ENCODE data around the gene THAP4. TPM values are rescaled to one million over a fixed set of nuclear protein-coding genes. Genes with fewer than 3 reads are reported as not detected.

Gene THAP4
- total and polyA plus RNA-seq, 2 of the 13 experiments (the other 11 are each of a cell fraction or from before 2014, with no cell fraction given) = 59.7 to 75.7 TPM

DNA sequence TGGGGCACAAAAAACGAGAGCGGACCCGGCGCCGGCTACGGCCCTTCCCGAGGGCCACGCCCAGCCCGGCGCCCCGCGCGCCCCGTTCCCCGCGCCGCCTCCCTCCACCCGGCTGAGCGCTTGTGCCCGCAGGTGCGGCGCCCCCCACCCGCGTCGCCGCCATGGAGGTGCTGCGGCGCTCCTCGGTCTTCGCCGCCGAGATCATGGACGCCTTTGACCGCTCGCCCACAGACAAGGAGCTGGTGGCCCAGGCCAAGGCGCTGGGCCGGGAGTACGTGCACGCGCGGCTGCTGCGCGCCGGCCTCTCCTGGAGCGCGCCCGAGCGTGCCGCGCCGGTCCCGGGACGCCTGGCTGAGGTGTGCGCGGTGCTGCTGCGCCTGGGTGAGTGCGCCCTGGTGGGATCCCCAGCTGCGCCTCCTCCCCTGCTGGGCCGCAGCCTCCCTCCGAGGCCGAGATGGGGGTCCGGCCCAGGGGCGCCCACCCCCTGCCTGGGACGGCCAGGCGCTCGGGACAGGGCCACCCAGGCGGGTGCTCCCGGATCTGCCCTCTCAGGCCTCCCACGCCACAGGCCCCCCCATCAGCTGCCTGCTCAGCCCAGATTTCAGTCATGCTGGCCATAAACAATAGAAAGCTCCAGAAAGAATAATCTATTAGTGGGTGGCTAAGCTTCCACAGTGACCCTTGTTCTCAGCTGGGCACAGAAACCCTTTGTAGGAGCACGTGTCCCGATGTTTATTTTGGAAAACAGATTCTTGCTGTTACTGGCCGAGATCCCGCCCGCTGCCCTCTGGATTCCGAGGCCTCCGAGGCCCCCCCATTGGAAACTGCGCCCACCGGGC, 77.4 kb downstream of the THAP4 start (continued):
- TF ChIP-seq, protein P1, sequence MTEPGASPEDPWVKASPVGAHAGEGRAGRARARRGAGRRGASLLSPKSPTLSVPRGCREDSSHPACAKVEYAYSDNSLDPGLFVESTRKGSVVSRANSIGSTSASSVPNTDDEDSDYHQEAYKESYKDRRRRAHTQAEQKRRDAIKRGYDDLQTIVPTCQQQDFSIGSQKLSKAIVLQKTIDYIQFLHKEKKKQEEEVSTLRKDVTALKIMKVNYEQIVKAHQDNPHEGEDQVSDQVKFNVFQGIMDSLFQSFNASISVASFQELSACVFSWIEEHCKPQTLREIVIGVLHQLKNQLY (CRISPR knock-in tag; IDR thresholded peaks at IDR 0.05) = no peak
- no peak for TF ChIP-seq HOXA9 (CRISPR knock-in tag; IDR thresholded peaks at IDR 0.05; ENCODE audit: borderline replicate concordance)
- no peak for TF ChIP-seq NBN (conservative IDR thresholded peaks at IDR 0.05)
- 0 out of 2 replicates have a peak, but pooled peaks have one; percentile 56 for TF ChIP-seq ZNF124 (CRISPR knock-in tag; IDR thresholded peaks at IDR 0.05)
- TF ChIP-seq, protein P2, sequence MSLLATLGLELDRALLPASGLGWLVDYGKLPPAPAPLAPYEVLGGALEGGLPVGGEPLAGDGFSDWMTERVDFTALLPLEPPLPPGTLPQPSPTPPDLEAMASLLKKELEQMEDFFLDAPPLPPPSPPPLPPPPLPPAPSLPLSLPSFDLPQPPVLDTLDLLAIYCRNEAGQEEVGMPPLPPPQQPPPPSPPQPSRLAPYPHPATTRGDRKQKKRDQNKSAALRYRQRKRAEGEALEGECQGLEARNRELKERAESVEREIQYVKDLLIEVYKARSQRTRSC (CRISPR knock-in tag; IDR thresholded peaks at IDR 0.05; ENCODE audit: low read depth) = no peak
- no peak; the same call in 1 of the 2 replicates for TF ChIP-seq ZNF629 (CRISPR knock-in tag; conservative IDR thresholded peaks at IDR 0.05)
- no peak for TF ChIP-seq NR3C1 (CRISPR knock-in tag; IDR thresholded peaks at IDR 0.05)
- no peak for TF ChIP-seq ZNF570 (CRISPR knock-in tag; IDR thresholded peaks at IDR 0.05; ENCODE audit: borderline replicate concordance)
- no peak for TF ChIP-seq ZNF12 (CRISPR knock-in tag; IDR thresholded peaks at IDR 0.05)
- no peak; the same call in 1 of the 2 replicates for TF ChIP-seq EED (CRISPR knock-in tag; IDR thresholded peaks at IDR 0.05)
- TF ChIP-seq, protein P3, sequence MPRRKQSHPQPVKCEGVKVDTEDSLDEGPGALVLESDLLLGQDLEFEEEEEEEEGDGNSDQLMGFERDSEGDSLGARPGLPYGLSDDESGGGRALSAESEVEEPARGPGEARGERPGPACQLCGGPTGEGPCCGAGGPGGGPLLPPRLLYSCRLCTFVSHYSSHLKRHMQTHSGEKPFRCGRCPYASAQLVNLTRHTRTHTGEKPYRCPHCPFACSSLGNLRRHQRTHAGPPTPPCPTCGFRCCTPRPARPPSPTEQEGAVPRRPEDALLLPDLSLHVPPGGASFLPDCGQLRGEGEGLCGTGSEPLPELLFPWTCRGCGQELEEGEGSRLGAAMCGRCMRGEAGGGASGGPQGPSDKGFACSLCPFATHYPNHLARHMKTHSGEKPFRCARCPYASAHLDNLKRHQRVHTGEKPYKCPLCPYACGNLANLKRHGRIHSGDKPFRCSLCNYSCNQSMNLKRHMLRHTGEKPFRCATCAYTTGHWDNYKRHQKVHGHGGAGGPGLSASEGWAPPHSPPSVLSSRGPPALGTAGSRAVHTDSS (CRISPR knock-in tag; conservative IDR thresholded peaks at IDR 0.05) = peak; percentile 72; the same call in 1 of the 2 replicates
- TF ChIP-seq ZNF598 (CRISPR knock-in tag; IDR thresholded peaks at IDR 0.05; ENCODE audit: borderline replicate concordance) = no peak
- TF ChIP-seq NPAS2 (CRISPR knock-in tag; IDR thresholded peaks at IDR 0.05; ENCODE audit: borderline replicate concordance) = no peak
- no peak for TF ChIP-seq SKI (IDR thresholded peaks at IDR 0.05; ENCODE audit: partially characterized antibody)
- TF ChIP-seq ZFP36 (IDR thresholded peaks at IDR 0.05; ENCODE audit: borderline replicate concordance, low read depth, low read length, partially characterized antibody) = no peak
- no peak; the same call in 1 of the 2 replicates for TF ChIP-seq ZMYM4 (CRISPR knock-in tag; IDR thresholded peaks at IDR 0.05)
- no peak for TF ChIP-seq HDAC6 (IDR thresholded peaks at IDR 0.05; ENCODE audit: low read depth, low read length)
- no peak for TF ChIP-seq GATAD1 (CRISPR knock-in tag; IDR thresholded peaks at IDR 0.05)
- TF ChIP-seq SSRP1 (CRISPR knock-in tag; IDR thresholded peaks at IDR 0.05) = no peak
- peak; percentile 97; the same call in 1 of the 2 replicates for TF ChIP-seq MATR3 (CRISPR knock-in tag; IDR thresholded peaks at IDR 0.05)
- no peak for TF ChIP-seq KAT2B (IDR thresholded peaks at IDR 0.05; ENCODE audit: borderline replicate concordance, low read depth, low read length)
- TF ChIP-seq ZC3H13 (CRISPR knock-in tag; IDR thresholded peaks at IDR 0.05) = peak; percentile 81
- TF ChIP-seq TCF7 (IDR thresholded peaks at IDR 0.05; ENCODE audit: low read depth) = no peak
- TF ChIP-seq ARHGAP35 (CRISPR knock-in tag; IDR thresholded peaks at IDR 0.05; ENCODE audit: borderline replicate concordance) = peak; percentile 60; the same call in 1 of the 2 replicates
- no peak for TF ChIP-seq ZNF569 (CRISPR knock-in tag; IDR thresholded peaks at IDR 0.05; ENCODE audit: borderline replicate concordance)
- TF ChIP-seq KDM3A (CRISPR knock-in tag; IDR thresholded peaks at IDR 0.05; ENCODE audit: low read depth) = no peak
- no peak for TF ChIP-seq SIX4 (CRISPR knock-in tag; IDR thresholded peaks at IDR 0.05)
